ENCODE data around the gene FGGY.

DNA sequence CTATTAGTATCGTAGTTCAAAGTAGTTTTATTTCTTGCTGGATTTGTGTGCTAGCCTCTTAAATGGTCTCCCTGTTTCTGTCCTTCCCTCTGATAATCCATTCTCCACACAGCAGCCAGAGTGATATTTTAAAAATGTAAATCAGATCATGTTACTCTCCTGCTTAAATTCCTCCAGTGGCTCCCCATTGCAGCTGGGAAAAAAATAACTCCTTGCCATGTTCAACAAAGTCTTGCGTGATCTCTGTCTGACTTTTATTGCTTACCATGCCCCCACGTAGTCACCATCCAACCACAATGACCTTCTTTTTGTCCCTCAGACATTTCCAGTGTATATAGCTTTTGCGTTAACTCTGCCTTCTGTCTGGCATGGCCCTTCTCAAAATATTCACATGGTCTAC, 178.8 kb downstream of the FGGY start:
- TF ChIP-seq, protein P1, sequence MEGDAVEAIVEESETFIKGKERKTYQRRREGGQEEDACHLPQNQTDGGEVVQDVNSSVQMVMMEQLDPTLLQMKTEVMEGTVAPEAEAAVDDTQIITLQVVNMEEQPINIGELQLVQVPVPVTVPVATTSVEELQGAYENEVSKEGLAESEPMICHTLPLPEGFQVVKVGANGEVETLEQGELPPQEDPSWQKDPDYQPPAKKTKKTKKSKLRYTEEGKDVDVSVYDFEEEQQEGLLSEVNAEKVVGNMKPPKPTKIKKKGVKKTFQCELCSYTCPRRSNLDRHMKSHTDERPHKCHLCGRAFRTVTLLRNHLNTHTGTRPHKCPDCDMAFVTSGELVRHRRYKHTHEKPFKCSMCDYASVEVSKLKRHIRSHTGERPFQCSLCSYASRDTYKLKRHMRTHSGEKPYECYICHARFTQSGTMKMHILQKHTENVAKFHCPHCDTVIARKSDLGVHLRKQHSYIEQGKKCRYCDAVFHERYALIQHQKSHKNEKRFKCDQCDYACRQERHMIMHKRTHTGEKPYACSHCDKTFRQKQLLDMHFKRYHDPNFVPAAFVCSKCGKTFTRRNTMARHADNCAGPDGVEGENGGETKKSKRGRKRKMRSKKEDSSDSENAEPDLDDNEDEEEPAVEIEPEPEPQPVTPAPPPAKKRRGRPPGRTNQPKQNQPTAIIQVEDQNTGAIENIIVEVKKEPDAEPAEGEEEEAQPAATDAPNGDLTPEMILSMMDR (IDR thresholded peaks at IDR 0.05), result no peak
- no peak for TF ChIP-seq EZH2 (IDR thresholded peaks at IDR 0.05; ENCODE audit: borderline replicate concordance, insufficient read depth, low read depth, low read length, poor library complexity, severe bottlenecking)
